Stimulated activated CD4-positive, alpha-beta T cell treated with anti-CD3 and anti-CD28 coated beads, Interleukin-15, amount 100 ng/mL, for 24 hours (primary cell): Measurements from ENCODE around the gene RBM43.

Experiments used
- DNase-seq: peaks from one replicate; pipeline ENCODE4 v3.0.0-alpha.2; 2020

RBM43 gene

DNA sequence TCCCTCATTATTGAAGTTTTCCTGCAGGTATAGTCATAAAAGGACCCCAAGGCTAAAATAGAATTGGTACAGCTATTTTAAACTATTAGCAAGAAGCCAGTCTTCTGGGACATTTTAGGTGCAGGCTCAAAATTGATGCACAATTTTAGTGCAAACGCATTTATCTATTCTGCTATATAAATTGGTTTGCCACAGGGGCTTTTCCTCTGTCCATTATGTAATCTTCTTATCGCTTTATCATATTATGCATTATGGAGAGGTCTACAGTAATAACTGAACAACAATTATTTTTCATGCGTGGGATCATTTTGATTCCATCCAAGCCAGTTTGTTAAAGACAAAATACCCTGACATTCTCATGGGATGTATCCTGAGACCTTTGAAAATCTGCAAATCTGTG is 54.6 kb downstream of the RBM43 start:
- DNase-seq = no peak

DNA sequence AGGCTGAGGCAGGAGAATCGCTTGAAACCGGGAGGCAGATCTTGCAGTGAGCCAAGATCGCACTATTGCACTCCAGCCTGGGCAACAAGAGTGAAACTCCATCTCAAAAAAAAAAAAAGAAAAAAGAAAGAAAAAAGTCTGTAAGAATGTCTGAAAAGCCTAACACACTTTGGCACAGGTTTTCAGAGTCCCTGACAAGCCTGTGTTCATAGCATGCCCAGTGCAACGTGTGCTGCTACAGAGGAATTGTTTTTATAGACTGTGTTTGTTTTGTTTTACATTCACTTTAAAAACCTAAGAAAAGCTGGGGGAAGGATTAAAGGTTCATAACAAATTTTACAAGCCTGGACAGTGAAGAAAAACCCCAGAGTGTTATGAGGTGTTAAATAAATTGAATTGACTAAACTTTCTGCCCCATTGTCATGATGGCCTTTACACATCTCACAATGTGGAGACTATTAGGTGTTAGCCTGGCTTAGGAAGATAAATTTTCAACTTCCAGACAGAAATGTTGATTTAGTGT is 55.2 kb downstream of the RBM43 start:
- DNase-seq = no peak

DNA sequence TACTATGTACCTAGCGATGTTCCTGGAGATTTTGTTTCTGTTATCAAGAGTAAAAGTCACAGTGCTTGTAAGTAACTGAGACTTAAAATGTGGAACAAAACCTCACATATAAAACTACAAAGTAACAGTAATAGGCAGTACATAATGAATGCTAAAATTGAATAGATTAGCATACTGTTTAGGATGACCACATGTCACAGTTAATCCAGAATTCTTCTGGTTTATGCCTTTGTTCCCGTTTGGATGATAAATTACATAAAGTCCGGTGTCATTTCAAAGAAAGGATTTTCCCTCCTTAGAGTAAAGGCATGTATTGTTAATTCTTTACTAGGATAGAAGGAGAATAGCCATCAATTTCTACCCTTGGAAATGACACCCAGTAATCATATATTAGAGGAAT is 56.1 kb downstream of the RBM43 start:
- DNase-seq = no peak

DNA sequence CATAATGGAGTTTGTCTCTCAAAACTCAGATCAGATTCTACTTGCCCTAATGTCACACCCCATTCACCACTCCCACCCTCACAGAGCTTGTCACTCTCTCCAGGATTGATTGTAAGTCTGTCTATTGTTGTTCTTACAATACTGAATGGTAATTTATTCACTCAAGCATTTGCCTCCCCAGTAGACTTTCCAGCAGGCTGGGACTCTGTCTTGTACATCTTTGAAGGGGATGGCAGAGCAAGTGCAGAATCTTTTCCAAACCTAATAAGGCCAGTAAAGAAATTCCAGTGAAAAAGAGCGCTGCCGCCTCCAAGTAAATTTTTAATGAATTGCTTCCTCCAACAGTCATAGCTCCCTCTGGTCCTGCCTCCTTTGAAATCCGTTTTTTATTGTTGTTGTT is 56.9 kb downstream of the RBM43 start:
- no peak for DNase-seq

GRCh38 chr2:151200844-151201243 is 60.8 kb downstream of the RBM43 start:
- DNase-seq = no peak

DNA sequence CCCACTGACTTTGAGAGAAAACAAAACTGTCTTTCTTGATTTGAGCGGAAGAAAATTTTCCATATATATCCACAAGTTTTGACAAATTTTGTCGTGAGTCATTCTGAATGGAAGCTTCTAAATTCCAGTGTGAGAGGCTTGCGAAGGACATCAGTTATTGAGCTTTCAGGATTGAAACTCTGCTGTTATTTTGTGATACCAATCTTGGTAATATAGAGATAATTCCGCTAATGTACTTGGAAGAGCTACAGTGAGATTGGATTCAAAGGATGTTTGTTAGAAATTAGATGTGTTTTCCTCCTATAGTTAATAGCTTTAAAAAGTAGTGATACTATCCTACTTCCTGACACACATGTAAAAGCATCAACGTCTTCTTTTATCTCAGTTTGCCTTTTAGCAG is 61.4 kb downstream of the RBM43 start:
- no peak for DNase-seq

GRCh38 chr2:151198645-151199044 is 63.0 kb downstream of the RBM43 start:
- no peak for DNase-seq
